Renal cortical epithelial cell (primary cell): ENCODE measurements around the gene SLC9A3. TPM values are rescaled to one million over a fixed set of nuclear protein-coding genes. Genes with fewer than 3 reads are reported as not detected.
A peak's percentile ranks its signal among the peaks of the same experiment; 100 is the strongest.
"Not testable (repeated sequence)": the region's sequence is repeated elsewhere in the genome, so short reads cannot be mapped to it uniquely, and the experiment has no call there.

ENCODE experiments used
- DNase-seq: peaks from one replicate; pipeline ENCODE4 v3.0.0-alpha.2; 2011; ENCODE audit warnings: low read depth
- total RNA-seq: library from RNA; depleted of rRNA; stranded (reverse); fragments of >200 nt; gene quantifications from 2 replicates; pipeline ENCODE4 v1.2.3, GENCODE V29; 2014

Gene SLC9A3
- total RNA-seq, 1 donor from 2014 or later: 1.6 TPM

GRCh38 chr5:474840-475661, 49.2 kb downstream of the SLC9A3 start:
- no peak for DNase-seq

- not testable (repeated sequence) for DNase-seq
Observed at GRCh38 chr5:474232-474839, 49.9 kb downstream of the SLC9A3 start.

DNA sequence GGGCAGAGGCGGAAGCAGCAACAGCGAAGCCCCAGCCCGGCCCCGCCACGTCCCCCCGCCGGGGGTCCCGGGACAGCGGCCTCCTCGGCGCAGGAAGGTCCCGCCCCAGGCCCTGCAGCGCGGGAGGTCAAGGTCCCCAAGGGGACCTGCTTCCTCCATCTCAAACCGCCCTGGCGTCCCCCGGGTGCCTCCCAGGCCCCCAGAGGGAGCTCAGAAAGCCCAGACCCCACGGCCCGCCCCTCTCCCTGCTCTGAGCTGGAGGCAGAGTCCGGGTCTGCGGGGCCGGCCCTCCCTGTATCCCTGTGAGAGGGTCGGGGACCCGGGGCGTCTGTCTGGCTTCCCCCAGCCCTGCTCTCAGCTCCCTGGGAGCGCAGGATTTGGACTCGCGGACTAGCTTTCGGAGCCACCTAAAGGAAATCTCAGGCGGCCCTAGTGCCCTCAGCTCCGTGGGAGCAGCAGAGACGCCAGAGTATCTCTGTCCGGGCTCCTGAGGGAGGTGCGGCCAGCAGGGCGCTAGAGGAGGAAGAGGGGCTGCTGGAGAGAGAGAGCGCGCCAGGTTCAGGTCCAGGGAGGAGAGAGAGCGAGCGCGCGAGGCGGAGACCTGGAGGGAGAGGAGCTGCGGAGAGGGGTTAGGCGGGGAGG, 50.6 kb downstream of the SLC9A3 start:
- peak; percentile 11 for DNase-seq

DNA sequence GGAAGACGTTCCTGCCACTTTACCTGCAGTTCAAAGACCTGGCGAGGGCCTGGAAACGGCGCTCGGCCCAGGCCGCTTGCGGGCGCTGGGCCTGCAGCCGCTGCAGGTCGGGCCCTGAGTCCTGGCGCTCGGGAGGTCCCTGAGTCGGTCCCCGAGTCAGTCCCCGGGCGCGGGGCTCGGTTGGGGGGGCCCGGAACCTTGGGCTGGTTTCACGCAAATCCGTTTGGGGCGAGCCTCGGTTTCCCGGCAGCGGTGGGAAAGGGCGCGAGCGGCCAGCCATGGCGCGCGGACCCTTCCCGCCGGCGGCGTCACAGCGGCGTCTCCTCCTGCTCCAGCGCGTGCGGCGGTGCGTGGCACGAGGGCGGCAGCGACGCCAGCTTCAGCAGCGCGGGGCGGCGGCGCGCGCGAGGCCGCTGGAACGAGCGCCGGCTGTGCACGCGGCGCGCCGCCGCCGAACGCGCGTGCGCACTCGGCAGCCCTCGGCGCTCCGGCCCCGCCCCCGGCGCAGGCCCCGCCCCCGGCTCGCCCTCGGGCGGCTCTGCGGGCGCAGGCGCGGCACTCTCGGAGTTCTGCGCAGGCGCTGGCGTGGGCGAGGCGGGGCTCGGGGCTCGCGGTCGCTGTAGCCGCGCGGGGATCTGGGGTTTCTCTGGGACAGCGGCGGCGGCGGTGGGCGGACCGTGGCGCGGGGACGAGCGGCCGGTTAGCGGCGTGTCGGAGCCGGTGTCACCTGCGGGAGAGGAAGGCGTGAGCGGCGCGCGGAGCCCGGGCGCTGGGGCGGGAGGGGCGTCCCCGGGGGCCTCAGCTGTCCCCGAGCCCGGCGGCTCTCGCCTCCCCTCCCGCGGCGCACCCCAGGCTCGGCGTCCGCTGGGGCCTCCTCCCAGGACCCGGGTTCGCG, 51.3 kb downstream of the SLC9A3 start:
- peak; percentile 19 for DNase-seq

DNA sequence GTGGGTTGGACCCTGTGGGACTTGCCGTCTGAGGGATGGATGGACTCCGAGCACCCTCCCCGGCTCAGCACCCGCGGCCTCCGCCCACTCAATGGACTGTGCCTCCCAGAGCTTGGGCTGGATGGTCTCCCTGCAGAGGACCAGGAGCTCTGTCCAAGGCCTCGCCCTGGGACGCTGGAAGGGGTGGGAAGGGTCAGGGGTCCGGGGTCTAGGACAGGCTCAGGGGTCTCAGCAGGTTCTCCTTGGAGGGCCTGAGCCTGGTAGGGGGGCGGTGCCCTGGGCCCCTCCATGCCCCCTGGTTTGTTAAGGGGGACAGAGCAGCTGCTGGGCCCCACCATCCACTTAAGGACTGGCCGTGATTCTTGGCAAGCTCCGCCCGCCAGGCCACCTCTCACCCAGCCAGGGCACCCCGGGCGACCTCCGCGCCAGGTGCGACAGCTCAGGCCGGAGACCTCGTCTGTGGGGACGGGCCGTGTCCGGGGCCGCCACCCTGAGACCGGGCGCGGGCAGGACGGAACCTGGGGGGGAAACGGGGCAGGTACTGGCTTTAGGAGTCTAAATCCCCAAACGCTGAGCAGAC, 52.1 kb downstream of the SLC9A3 start:
- no peak for DNase-seq

GRCh38 chr5:471750-472058, 52.5 kb downstream of the SLC9A3 start:
- no peak for DNase-seq

DNA sequence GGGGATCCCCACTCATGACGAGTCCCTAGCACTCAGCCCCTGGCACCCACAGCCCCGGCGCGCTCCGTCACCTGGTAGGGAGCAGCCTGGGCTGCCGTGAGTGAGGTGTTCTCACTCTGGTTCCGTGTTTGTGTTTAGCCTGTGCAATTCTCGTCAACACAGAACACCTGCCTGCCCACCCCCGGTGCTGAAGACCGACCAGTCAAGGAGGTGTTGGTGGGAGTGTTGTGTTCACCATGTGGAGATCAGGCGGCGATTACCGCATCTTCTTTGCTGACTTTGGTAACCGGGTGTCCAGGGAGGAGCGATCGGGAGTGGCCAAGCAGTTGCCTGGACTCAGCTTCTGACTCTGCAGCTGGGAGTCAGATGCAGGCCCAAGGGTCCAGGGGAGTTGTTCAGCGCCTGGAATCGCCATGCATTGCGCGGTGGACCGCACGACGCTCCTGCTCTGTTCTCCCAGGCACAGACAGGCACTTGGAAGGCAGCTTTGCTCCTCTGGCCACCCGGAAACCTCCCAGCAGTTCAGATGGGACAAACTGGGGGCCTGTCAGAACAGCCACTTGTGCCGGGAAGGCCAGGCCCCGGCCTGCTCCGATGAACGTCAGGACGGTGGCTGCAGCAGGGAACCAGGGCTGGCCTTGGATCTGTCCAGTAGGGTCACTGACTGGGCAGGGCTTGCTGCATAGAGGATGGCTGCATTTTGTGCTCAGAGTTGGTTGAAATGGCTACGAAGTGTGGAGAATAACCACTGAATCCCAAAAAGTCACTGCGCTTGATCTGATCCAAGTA, 53.1 kb downstream of the SLC9A3 start:
- no peak for DNase-seq

DNA sequence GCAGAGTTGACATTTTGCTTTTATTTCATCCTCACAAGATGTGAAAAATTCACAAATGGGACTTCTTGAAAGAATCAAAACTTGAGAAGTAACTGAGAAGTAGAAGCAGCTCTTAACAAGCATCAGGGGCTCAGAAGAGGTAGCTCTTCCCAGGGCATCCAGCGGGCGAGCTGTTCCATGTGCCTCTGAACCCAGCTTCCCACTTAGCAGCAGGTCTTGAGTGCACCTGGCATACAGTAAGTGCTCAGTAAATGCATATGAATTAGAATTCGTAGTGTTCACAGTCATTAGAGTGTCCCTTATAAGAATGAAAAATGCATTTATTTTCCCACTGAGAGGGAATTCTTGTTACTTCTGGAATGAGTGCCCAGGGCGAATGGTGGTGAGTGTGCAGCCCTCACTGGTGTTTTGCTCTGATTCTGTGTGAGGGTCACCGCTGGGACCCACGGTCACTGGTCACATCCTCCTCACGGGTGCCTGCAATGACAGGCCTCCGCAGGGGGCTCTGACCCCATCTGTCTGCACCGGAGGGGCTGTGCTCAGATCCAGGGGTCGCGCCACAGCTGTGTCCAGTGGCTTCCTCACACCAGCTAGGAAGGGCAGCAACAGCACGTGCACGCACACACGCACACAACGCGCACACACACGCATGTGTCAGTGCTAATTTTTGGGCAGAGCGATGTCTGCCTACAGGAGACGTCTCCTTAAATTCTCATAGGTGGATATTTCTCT, 54.3 kb downstream of the SLC9A3 start:
- DNase-seq: no peak

DNA sequence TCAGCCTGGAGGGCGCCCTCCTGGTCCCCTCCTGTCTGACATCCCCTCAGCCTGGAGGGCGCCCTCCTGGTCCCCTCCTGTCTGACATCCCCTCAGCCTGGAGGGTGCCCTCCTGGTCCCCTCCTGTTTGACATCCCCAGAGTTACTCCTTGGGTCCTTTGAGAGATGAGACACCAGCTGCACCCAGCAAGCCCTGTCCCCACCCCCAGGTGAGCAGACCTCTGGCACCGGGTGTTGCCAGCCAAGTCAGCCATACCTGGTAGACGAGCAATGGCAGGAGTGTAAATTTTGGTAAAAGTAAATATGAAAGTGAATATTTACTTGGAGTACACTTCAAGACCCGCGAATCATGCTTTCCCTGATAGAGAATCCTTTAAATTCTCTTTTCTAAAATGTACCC, 55.8 kb downstream of the SLC9A3 start:
- no peak for DNase-seq

- no peak for DNase-seq
Observed at GRCh38 chr5:466661-467310, 57.5 kb downstream of the SLC9A3 start.

DNA sequence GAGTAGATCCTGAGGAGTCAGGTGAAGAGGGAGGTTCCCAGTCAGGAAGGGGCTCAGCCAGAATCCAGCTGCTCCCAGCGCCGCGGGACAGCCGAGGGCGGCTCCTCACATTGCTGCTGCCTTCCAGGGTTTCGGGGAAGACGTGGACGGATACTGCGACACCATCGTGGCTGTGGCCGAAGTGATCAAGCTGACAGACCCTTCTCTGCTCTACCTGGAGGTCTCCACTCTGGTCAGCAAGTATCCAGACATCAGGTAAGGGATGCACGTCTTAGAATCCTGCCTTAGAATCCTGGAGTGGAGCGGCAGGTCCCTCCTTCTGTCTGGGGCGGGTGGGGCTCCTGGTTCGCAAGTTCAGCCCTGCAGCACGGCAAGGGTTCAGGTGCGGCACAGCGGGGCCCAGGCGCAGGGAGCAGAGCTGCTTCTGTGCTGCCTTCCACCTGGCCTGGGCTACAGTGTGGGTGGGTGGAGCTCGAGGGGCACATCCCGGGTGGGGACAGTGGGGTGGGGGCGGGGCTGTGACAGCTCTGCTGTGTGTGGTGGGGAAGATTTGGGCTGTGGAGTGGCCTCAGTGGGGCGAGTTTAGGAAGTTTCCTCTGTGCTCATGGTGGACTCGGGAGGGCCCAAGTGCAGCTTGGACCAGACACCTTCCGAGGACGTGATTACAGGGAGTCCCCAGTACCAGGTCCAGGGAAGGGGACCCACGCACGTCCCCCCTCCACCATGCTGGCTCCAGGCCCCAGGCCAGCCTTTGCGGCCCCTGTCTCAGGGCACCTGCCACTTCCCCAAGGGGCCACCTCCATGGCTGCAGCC, 58.5 kb downstream of the SLC9A3 start:
- no peak for DNase-seq

DNA sequence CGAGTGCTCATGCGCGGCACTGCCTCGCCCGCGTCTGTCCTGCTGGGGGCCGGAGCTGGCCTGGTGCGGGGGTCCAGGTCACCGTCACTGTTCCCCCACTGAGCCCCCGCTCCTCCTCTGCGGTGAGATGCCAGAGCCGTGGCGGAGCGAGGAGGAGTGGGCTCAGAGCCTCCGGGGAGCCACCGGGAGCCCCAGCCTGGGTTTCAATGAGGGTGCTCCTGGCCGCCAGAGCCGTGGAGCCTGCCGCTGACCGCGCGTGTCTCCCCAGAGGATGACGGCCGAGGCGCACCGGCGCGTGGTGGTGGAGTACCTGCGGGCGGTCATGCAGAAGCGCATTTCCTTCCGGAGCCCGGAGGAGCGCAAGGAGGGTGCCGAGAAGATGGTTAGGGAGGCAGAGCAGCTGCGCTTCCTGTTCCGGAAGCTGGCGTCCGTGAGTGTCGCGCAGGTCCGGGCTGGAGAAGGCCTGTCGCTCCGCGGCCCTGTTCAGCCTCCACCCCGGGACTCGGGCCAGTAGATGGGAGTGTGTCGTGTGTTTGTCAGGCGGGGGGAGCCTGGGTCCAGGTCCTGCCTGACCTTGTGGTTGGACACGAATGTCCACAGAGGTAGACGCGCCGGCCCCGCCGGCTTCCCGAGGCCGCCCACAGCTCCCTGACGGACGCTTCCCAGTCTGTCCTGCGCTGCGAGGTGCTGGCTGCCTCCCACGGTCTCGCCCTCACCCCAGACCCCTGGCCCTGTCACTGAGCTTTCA, 59.2 kb downstream of the SLC9A3 start:
- DNase-seq: no peak

- no peak for DNase-seq
Observed at GRCh38 chr5:464446-464842, 59.8 kb downstream of the SLC9A3 start.

GRCh38 chr5:463952-464351, 60.3 kb downstream of the SLC9A3 start:
- no peak for DNase-seq

DNA sequence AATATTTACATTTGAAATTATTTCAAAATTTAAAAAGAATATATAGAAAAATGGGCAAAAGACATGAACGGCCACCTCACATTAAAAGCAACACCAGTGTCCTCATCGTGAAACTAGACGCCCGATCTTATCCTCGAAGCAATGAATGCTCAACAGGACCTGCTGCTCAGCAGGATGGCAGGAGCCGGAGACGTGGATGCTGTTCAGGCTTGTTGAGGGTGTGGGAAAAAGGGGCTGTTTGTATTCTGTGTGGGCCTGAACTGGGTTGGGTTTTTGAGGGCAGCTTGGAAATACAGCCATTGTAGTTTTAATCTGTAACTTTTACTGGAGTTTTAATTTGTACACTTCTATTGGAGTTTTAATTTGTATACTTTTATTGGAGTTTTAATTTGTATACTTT, 60.9 kb downstream of the SLC9A3 start:
- DNase-seq: no peak

DNA sequence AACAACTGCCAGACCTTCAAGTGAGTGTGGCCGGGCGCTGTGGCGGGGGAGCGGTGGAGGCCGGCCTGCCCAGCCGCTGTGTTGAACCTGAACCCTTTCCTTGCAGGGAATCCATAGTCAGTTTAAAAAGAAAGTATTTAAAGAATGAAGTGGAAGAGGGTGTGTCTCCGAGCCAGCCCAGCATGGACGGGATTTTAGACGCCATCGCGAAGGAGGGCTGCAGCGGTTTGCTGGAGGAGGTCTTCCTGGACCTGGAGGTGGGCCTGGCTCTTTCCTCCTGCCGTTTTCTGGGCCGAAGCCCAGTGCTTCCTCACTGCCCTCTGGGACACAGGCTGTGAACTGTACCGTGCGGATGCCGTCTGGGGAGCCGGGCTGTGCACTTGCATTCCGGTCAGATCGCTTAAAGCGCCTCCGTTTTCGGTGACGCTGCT, 62.2 kb downstream of the SLC9A3 start:
- DNase-seq: no peak

- no peak for DNase-seq
Observed at GRCh38 chr5:460273-460625, 64.0 kb downstream of the SLC9A3 start.

DNA sequence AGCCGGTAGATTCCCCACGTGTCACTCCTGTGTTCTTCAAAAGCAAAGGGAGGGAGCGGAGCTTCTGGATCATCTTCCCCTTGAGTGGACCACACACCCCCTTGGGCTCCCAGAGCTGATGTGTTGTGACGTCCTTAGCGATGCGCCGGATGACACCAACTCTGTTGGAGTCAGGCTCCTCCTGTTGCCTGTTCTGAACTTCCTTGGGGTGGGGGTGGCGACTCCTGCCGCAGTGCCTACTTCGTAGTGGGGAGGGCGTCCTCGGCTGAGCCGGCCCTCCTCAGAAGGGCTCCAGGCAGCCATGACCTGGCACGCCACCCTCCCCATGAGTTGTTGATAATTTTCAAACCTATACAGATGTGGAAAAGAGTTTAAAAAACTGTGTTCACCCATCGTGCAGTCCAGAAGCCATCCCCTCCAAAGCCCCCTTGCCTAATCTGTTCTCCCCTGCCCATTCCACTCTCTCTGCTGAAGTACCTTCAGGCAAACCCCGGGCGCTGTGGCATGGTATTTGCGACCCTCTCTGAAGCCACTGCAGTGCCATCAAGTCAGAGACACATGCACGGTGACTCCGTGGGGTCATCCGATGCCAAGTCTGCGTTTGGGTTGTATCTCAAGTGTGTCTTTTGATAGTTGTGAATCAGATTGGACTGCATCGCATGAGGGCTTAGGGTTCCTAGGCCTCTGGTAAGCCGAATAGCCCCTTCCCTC, 64.5 kb downstream of the SLC9A3 start:
- no peak for DNase-seq
